IgD-negative memory B cell (primary cell): ENCODE measurements around the gene RIMBP2. TPM values are rescaled to one million over a fixed set of nuclear protein-coding genes. Genes with fewer than 3 reads are reported as not detected.

ENCODE experiments used
- H3K27ac Mint-ChIP-seq, 3 donors: one replicate each; pipeline ENCODE4 v1.8.0; 2020 to 2022; ENCODE audit warnings: mild to moderate bottlenecking in 3 of 3, mixed read lengths in 3 of 3, moderate library complexity in 1 of 3
- H3K27me3 Mint-ChIP-seq: one replicate; pipeline ENCODE4 v1.8.0; 2021; ENCODE audit warnings: mixed read lengths
- H3K36me3 Mint-ChIP-seq: one replicate; pipeline ENCODE4 v1.8.0; 2020; ENCODE audit warnings: mild to moderate bottlenecking, mixed read lengths
- H3K4me1 Mint-ChIP-seq, 3 donors: one replicate each; pipeline ENCODE4 v1.8.0; 2020 to 2022; ENCODE audit warnings: mixed read lengths in 3 of 3, mild to moderate bottlenecking in 1 of 3
- H3K4me3 Mint-ChIP-seq, 4 donors: one replicate each; pipeline ENCODE4 v1.8.0; 2020 to 2022; ENCODE audit warnings: mild to moderate bottlenecking in 4 of 4, mixed read lengths in 4 of 4, moderate library complexity in 3 of 4
- H3K9me3 Mint-ChIP-seq, 3 donors: one replicate each; pipeline ENCODE4 v1.8.0; 2020 to 2021; ENCODE audit warnings: mixed read lengths in 3 of 3, mild to moderate bottlenecking in 1 of 3
- polyA plus RNA-seq: library from polyadenylated mRNA; unstranded; fragments of 300-500 nt; fragmentation: Illumina TruSeq; gene quantifications from one replicate; pipeline ENCODE4 v1.2.3, GENCODE V29; 2021

The RIMBP2 gene
- polyA plus RNA-seq, 1 donor from 2014 or later: not detected

- H3K27me3 Mint-ChIP-seq: no peaks in the 10 kb centered on the region
- H3K36me3 Mint-ChIP-seq: no peaks in the 10 kb centered on the region
- no peaks in the 10 kb centered on the region for H3K4me1 Mint-ChIP-seq
- no peak overlapping the region for H3K27ac Mint-ChIP-seq
- peaks cover 0 to under 1% (median 0%) of the 10 kb centered on the region in 3 donors for H3K9me3 Mint-ChIP-seq
- H3K4me3 Mint-ChIP-seq: no peak overlapping the region
Observed at GRCh38 chr12:130351326-130351725, 364.8 kb downstream of the RIMBP2 start.

GRCh38 chr12:130350715-130351114, 365.4 kb downstream of the RIMBP2 start:
- peaks cover 0 to 2% (median 0%) of the 10 kb centered on the region in 3 donors for H3K9me3 Mint-ChIP-seq
- H3K4me3 Mint-ChIP-seq: no peak overlapping the region
- no peaks in the 10 kb centered on the region for H3K4me1 Mint-ChIP-seq
- H3K27me3 Mint-ChIP-seq: no peaks in the 10 kb centered on the region
- no peaks in the 10 kb centered on the region for H3K36me3 Mint-ChIP-seq
- no peak overlapping the region for H3K27ac Mint-ChIP-seq

- H3K36me3 Mint-ChIP-seq: no peaks in the 10 kb centered on the region
- no peaks in the 10 kb centered on the region for H3K27me3 Mint-ChIP-seq
- H3K27ac Mint-ChIP-seq: no peak overlapping the region
Observed at GRCh38 chr12:130347588-130347987, 368.5 kb downstream of the RIMBP2 start.

More at GRCh38 chr12:130347588-130347987, 368.5 kb downstream of the RIMBP2 start:
- peaks cover 0 to 2% (median 0%) of the 10 kb centered on the region in 3 donors for H3K9me3 Mint-ChIP-seq
- H3K4me1 Mint-ChIP-seq: no peaks in the 10 kb centered on the region
- no peak overlapping the region for H3K4me3 Mint-ChIP-seq

Other genes starting within 250 kb of the RIMBP2 start
- 6.2 TPM for gene STX2, start 123.0 kb upstream of the RIMBP2 start, polyA plus RNA-seq
- 559 TPM for gene RAN, start 155.8 kb upstream of the RIMBP2 start, polyA plus RNA-seq
- gene ADGRD1, start 237.6 kb upstream of the RIMBP2 start, polyA plus RNA-seq: 0.50 TPM